ENCODE results near the gene OLFML2B. TPM values are rescaled to one million over a fixed set of nuclear protein-coding genes. Genes with fewer than 3 reads are reported as not detected.
A peak's percentile ranks its signal among the peaks of the same experiment; 100 is the strongest.

OLFML2B gene
- total and polyA plus RNA-seq, 2 donors (not counting 1 experiment from before 2014, with no cell fraction given), result 5.1 to 7.2 TPM

DNA sequence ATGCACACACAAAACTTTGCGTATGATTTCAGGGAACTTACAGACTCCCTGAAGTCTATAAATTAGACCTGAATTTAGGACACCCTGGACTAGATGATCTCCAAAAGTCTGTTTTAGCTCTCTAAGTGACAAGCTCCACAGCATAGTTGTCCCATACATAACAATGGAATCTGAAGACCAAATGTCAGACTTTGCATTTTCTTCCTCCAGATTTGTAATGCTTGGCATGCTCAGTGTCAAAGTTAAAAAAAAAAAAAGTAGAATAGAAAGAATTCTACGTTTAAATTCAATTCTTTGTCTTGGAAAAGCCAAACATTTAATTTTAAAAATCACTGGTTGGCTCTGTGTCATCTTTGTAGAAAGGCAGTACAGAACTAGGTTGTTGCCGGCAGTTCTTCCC lies 66.7 kb downstream of the OLFML2B start:
- Histone ChIP-seq H3K4me1 (ENCODE audit: control insufficient read depth, extremely low read depth, insufficient read depth, low read length) (peaks cover 14% of the 10 kb centered on the region), H4K20me1 (ENCODE audit: control insufficient read depth, extremely low read depth, insufficient read depth, low read length) (no peaks in the 10 kb centered on the region), H2AFZ (ENCODE audit: low read length) (no peak overlapping the region), H3K27ac (ENCODE audit: insufficient read depth, low read length) (no peak overlapping the region), H3K36me3 (ENCODE audit: control insufficient read depth, insufficient read depth, low read length) (no peaks in the 10 kb centered on the region), H3K9me3 (ENCODE audit: control insufficient read depth, insufficient read depth, low read depth, low read length) (no peaks in the 10 kb centered on the region), H3K9ac (ENCODE audit: insufficient read depth, low read length) (no peak overlapping the region), H3K4me3 (replicated peaks in 1 of 4; ENCODE audit: control extremely low read depth in 1 of 4, insufficient read depth in 1 of 4, low read depth in 3 of 4, low read length in 4 of 4) (no peak overlapping the region), H3K27me3 (ENCODE audit: control insufficient read depth, insufficient read depth, low read length) (no peaks in the 10 kb centered on the region), H3K4me2 (ENCODE audit: extremely low read depth, insufficient read depth, low read length) (no peak overlapping the region), H3K79me2 (ENCODE audit: control insufficient read depth, insufficient read depth, low read length) (no peaks in the 10 kb centered on the region)
- no peak for DNase-seq (ENCODE audit: low read depth in 2 of 2)
- TF ChIP-seq EZH2 (IDR thresholded peaks at IDR 0.05; ENCODE audit: low read length, missing control alignments), result no peak
- TF ChIP-seq, protein P1, sequence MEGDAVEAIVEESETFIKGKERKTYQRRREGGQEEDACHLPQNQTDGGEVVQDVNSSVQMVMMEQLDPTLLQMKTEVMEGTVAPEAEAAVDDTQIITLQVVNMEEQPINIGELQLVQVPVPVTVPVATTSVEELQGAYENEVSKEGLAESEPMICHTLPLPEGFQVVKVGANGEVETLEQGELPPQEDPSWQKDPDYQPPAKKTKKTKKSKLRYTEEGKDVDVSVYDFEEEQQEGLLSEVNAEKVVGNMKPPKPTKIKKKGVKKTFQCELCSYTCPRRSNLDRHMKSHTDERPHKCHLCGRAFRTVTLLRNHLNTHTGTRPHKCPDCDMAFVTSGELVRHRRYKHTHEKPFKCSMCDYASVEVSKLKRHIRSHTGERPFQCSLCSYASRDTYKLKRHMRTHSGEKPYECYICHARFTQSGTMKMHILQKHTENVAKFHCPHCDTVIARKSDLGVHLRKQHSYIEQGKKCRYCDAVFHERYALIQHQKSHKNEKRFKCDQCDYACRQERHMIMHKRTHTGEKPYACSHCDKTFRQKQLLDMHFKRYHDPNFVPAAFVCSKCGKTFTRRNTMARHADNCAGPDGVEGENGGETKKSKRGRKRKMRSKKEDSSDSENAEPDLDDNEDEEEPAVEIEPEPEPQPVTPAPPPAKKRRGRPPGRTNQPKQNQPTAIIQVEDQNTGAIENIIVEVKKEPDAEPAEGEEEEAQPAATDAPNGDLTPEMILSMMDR (conservative IDR thresholded peaks at IDR 0.05 in 1 of 2, IDR thresholded peaks at IDR 0.05 in 1 of 2; ENCODE audit: low read depth in 1 of 2, low read length in 2 of 2), result no peak

DNA sequence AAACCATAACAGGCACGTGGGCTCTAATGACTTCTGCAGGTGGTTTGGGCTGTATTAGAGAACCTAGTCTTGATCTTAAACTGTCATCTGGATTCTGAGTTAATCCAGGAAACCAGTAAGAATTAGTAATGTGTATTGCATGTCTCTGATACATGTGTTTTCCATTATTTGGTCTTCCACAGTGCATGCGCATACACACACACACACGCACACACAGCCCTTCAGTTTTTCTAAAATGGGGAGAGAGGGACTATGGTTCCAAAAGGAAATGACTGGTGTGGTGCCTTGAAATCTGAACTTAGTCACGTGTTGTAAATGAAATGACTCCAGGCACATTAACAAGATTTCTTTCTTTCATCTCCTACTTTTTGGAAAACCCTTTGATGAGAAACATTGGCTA lies 67.6 kb downstream of the OLFML2B start:
- H3K36me3 ChIP-seq (ENCODE audit: control insufficient read depth, insufficient read depth, low read length), result no peaks in the 10 kb centered on the region
- H3K27me3 ChIP-seq (ENCODE audit: control insufficient read depth, insufficient read depth, low read length), result no peaks in the 10 kb centered on the region
- H3K79me2 ChIP-seq (ENCODE audit: control insufficient read depth, insufficient read depth, low read length), result no peaks in the 10 kb centered on the region
- H3K9ac ChIP-seq (ENCODE audit: insufficient read depth, low read length), result no peak overlapping the region
- peaks cover 11% of the 10 kb centered on the region for H3K4me1 ChIP-seq (ENCODE audit: control insufficient read depth, extremely low read depth, insufficient read depth, low read length)
- TF ChIP-seq EZH2 (IDR thresholded peaks at IDR 0.05; ENCODE audit: low read length, missing control alignments), result no peak
- TF ChIP-seq, protein P1 (conservative IDR thresholded peaks at IDR 0.05 in 1 of 2, IDR thresholded peaks at IDR 0.05 in 1 of 2; ENCODE audit: low read depth in 1 of 2, low read length in 2 of 2), result no peak
- H3K4me2 ChIP-seq (ENCODE audit: extremely low read depth, insufficient read depth, low read length), result no peak overlapping the region
- no peaks in the 10 kb centered on the region for H4K20me1 ChIP-seq (ENCODE audit: control insufficient read depth, extremely low read depth, insufficient read depth, low read length)
- peak overlapping the region; percentile 62 for H3K27ac ChIP-seq (ENCODE audit: insufficient read depth, low read length)
- no peak overlapping the region for H3K4me3 ChIP-seq (replicated peaks in 1 of 4; ENCODE audit: control extremely low read depth in 1 of 4, insufficient read depth in 1 of 4, low read depth in 3 of 4, low read length in 4 of 4)
- no peaks in the 10 kb centered on the region for H3K9me3 ChIP-seq (ENCODE audit: control insufficient read depth, insufficient read depth, low read depth, low read length)
- peak; percentile 54 to 71 for DNase-seq (ENCODE audit: low read depth in 2 of 2)
- H2AFZ ChIP-seq (ENCODE audit: low read length), result no peak overlapping the region

DNA sequence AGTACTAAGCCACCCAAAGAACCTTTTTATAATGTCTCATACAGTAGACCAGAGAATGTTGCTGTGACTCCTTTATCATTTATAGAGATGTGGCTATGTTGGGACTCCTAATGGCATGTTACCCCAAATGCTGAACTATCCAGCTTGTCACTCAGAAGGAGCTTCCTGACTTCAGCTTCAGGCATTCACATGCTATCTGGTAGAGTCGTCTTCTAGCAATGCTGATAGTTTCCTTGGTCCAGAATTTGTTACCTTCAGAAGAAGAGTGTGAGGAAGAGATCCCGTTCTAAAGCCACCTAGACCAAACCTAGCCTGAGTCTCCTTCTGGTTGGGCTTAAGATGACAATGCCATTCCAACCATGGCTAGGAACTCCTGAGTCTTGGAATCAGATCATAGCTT lies 68.1 kb downstream of the OLFML2B start:
- Histone ChIP-seq H2AFZ (ENCODE audit: low read length) (no peak overlapping the region), H3K27ac (ENCODE audit: insufficient read depth, low read length) (peak overlapping the region; percentile 62), H3K9me3 (ENCODE audit: control insufficient read depth, insufficient read depth, low read depth, low read length) (no peaks in the 10 kb centered on the region), H3K4me3 (replicated peaks in 1 of 4; ENCODE audit: control extremely low read depth in 1 of 4, insufficient read depth in 1 of 4, low read depth in 3 of 4, low read length in 4 of 4) (no peak overlapping the region), H3K9ac (ENCODE audit: insufficient read depth, low read length) (no peak overlapping the region), H3K4me2 (ENCODE audit: extremely low read depth, insufficient read depth, low read length) (no peak overlapping the region), H3K36me3 (ENCODE audit: control insufficient read depth, insufficient read depth, low read length) (no peaks in the 10 kb centered on the region), H4K20me1 (ENCODE audit: control insufficient read depth, extremely low read depth, insufficient read depth, low read length) (no peaks in the 10 kb centered on the region), H3K27me3 (ENCODE audit: control insufficient read depth, insufficient read depth, low read length) (no peaks in the 10 kb centered on the region), H3K4me1 (ENCODE audit: control insufficient read depth, extremely low read depth, insufficient read depth, low read length) (peaks cover 11% of the 10 kb centered on the region), H3K79me2 (ENCODE audit: control insufficient read depth, insufficient read depth, low read length) (no peaks in the 10 kb centered on the region)
- TF ChIP-seq, protein P1 (conservative IDR thresholded peaks at IDR 0.05 in 1 of 2, IDR thresholded peaks at IDR 0.05 in 1 of 2; ENCODE audit: low read depth in 1 of 2, low read length in 2 of 2), result no peak
- no peak for TF ChIP-seq EZH2 (IDR thresholded peaks at IDR 0.05; ENCODE audit: low read length, missing control alignments)
- no peak for DNase-seq (ENCODE audit: low read depth in 2 of 2)
